Mucosa of stomach (tissue), 1 donor: Measurements from ENCODE around the gene SLCO3A1.

Experiments
- H3K27me3 ChIP-seq: one replicate; pipeline ENCODE4 v1.7.0; 2013; ENCODE audit warnings: mild to moderate bottlenecking, low read length; ENCODE audit not compliant: control insufficient read depth, insufficient read depth
- H3K36me3 ChIP-seq: one replicate; pipeline ENCODE4 v1.7.0; 2013; ENCODE audit warnings: low read length; ENCODE audit not compliant: control insufficient read depth, insufficient read depth
- H3K4me1 ChIP-seq: one replicate; pipeline ENCODE4 v1.7.0; 2013; ENCODE audit warnings: mild to moderate bottlenecking, low read length; ENCODE audit not compliant: control insufficient read depth, insufficient read depth
- H3K4me3 ChIP-seq: one replicate; pipeline ENCODE4 v1.7.0; 2013; ENCODE audit warnings: low read length
- H3K9ac ChIP-seq: one replicate; pipeline ENCODE4 v1.7.0; 2013; ENCODE audit warnings: mild to moderate bottlenecking, low read length, moderate library complexity
- H3K9me3 ChIP-seq: one replicate; pipeline ENCODE4 v1.7.0; 2013; ENCODE audit warnings: mild to moderate bottlenecking, low read length, moderate library complexity; ENCODE audit not compliant: control insufficient read depth
- donor health status: Pancreatic carcinoma.

Gene SLCO3A1

DNA sequence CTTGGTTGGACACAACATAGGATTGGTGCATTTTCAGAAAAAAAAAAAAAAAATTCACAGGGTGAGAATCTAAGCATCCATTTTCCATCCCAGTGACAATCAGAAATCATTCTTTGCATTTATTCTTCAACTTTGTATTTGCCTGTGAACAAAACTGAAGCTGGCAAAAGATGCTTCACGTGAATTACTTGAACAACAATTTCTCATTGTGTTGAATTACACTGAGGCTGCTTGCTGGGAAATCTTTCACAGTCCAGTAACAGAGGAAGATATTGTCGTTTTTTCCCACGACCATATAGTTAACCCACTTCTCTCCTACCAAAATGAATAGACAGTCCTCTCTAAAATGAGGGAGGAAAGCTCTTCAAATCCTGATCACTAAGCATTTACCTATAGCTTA lies 4.3 kb upstream of the SLCO3A1 start:
- H3K36me3 ChIP-seq = no peaks in the 10 kb centered on the region
- H3K4me1 ChIP-seq = peaks cover 13% of the 10 kb centered on the region
- H3K27me3 ChIP-seq = no peaks in the 10 kb centered on the region
- no peak overlapping the region for H3K9ac ChIP-seq
- no peaks in the 10 kb centered on the region for H3K9me3 ChIP-seq
- H3K4me3 ChIP-seq = no peak overlapping the region

DNA sequence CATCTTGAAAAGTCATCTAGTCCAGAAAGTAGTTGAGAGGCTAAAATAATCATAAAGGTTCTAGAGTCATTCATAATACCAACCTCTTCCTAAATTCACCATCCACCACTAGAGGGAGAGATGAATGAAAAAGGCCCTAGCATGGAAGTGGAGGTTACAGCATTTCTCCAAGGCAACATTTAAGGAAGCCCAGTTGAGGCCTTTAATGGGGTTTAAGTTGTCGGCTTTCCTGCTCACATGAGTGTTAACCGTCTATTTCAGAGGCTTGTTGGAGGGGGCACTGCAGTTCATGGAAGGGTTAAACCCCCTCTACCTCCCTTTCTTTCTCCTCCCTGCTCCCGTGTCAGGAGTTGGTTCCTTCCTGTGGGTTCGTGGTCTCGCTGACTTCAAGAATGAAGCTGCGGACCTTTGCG lies 3.8 kb upstream of the SLCO3A1 start:
- H3K9me3 ChIP-seq = no peaks in the 10 kb centered on the region
- peaks cover 13% of the 10 kb centered on the region for H3K4me1 ChIP-seq
- H3K36me3 ChIP-seq = no peaks in the 10 kb centered on the region
- H3K27me3 ChIP-seq = no peaks in the 10 kb centered on the region
- no peak overlapping the region for H3K4me3 ChIP-seq
- H3K9ac ChIP-seq = no peak overlapping the region

DNA sequence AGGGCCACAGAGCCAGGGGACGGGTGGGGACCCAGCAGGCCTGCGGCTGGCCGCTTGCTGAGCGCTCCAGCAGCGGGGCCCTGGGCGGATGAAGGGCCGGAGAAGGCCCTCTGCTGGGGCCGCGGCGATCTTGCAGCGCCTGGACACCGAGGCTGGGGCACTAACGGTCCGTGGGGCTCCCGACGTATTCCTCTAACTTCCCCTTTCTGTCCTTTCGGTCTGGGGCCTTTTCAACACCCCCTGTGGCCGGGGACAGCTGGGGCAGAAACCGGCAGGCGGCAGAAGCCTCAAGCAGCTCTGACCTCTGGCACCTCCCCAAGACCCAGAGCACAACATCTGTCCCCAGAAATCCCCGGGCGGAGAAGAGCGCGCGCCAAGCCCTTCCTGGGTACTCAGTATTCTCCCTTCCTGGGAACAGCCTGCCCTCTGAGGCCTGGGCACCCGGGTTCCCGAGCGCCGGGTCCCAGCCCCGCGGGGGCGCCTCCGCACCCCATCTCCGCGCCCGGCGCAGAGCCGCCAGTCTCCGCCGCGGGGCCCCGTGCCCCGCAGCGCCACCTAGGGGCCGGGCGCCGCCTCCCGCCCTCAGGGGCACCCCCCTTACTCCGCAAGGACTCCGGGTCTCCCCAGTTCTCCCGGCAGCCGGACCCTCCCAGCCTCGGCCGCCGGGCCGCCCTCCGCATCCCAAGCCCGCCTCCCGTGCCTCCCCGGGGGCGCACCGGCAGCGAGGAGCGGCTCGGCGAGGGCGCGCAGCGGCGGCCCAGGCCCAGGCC lies 582 bp upstream of the SLCO3A1 start:
- peak overlapping the region; percentile 52 for H3K4me3 ChIP-seq
- peaks cover 27% of the 10 kb centered on the region for H3K4me1 ChIP-seq
- H3K27me3 ChIP-seq = no peaks in the 10 kb centered on the region
- H3K9me3 ChIP-seq = no peaks in the 10 kb centered on the region
- no peaks in the 10 kb centered on the region for H3K36me3 ChIP-seq
- peak overlapping the region; percentile 77 for H3K9ac ChIP-seq

DNA sequence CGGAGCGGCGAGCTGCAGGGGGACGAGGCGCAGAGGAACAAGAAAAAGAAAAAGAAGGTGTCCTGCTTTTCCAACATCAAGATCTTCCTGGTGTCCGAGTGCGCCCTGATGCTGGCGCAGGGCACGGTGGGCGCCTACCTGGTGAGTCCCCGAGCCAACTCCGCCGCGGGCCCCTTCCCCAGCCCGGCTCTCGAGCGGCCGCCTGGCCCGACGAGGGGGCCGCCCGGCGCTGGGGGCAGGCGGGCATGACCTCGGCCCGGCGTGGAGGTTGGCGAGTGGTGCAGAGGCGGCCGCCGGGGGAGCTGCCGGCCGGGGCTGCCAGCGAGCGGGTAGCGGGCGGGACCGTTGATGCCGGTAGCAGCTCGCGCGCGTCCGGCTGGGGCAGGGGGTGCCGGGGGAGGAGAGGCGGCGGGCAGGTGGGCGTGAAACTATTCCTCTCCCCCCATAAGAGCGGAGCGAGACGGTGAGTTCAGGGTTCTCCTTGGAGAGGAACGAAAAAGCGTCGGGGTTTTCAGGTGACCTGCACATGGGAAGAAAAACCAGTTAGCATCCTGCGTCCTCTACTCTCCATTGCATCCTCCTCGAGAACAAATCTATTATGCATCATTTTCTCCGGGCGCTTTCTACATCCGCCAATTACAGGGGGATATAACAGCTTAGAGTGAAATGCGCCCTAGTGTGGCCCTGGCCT lies 585 bp downstream of the SLCO3A1 start:
- H3K4me1 ChIP-seq = peaks cover 27% of the 10 kb centered on the region
- H3K27me3 ChIP-seq = no peaks in the 10 kb centered on the region
- no peaks in the 10 kb centered on the region for H3K36me3 ChIP-seq
- no peaks in the 10 kb centered on the region for H3K9me3 ChIP-seq
- no peak overlapping the region for H3K4me3 ChIP-seq
- no peak overlapping the region for H3K9ac ChIP-seq

DNA sequence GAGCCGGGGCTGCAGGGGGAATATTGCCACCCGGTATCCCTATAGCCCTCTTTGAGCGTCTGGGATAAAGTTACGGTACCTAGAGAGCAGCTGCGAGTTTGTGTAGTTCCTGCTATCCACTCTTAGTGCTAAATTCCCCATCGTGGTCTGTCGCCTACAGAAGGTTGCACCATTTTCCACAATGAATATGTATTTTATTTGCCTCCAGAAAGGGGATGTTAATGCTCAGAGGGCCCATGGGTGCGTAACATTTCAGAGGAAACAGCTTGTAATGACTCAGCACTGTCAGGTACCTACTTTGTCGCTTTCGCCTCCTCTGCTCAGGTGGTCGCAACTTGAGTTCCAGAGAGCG lies 1.1 kb downstream of the SLCO3A1 start:
- Histone ChIP-seq H3K4me1 (peaks cover 27% of the 10 kb centered on the region), H3K36me3 (no peaks in the 10 kb centered on the region), H3K27me3 (no peaks in the 10 kb centered on the region), H3K9me3 (no peaks in the 10 kb centered on the region), H3K9ac (no peak overlapping the region), H3K4me3 (no peak overlapping the region)

DNA sequence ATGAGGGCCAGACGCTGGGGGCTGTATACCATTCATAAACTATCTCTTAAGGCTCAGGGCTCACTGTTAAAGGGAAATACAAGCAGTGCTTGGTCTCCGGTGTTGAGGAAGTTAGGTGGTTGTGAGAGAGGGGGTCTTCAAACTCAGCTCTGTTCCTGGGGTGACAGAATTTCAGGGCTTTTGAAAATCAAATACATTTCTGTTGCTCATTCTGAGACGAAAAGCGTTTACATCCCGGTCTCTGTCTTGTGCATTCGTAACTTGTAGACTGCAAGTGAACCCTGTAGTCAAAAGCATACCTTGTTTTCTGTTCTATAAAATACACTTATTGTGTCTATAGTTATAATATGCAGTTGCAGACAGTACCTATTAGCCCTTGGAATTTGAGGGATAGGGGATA lies 1.7 kb downstream of the SLCO3A1 start:
- no peak overlapping the region for H3K4me3 ChIP-seq
- H3K4me1 ChIP-seq = peaks cover 27% of the 10 kb centered on the region
- no peak overlapping the region for H3K9ac ChIP-seq
- H3K36me3 ChIP-seq = no peaks in the 10 kb centered on the region
- H3K27me3 ChIP-seq = no peaks in the 10 kb centered on the region
- no peaks in the 10 kb centered on the region for H3K9me3 ChIP-seq

DNA sequence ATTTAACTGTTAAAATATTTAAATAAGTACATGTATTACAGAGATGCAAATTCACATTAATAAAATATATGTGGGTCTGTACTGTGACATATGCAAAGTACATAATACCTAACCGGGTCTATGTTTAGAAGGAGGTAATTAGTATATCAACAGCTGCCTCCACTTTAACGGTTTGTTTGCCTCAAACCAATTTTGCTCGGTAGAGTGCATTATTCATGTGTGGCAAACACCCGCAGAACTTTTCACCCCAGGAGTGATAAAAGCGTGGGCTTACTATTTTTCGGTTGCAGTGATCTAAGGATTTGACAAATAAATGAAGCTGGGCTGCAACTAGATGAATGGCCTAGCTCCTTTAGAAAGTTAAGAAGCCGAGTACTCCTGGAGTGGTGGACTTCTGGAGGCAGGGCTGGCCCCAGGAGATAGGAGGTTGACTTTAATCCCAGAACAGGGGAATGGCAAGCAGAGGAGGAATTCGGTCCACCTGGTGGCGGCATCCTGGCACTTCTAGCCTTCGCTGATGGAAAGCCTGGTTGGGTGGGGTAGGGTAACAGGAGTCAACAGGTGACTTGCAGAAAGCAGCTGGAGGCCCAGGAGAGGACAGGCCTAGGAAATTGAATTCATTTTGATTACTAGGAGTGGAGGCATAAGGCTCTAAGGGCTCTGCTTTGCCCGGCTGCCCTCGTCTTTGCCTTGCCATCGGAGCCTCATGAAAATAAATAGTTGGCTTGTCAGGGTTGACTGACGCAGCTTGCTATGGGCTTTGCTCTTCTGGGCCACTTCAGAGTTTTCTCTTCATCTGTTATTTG lies 2.4 kb downstream of the SLCO3A1 start:
- no peak overlapping the region for H3K4me3 ChIP-seq
- no peak overlapping the region for H3K9ac ChIP-seq
- no peaks in the 10 kb centered on the region for H3K27me3 ChIP-seq
- H3K4me1 ChIP-seq = peaks cover 27% of the 10 kb centered on the region
- H3K36me3 ChIP-seq = no peaks in the 10 kb centered on the region
- no peaks in the 10 kb centered on the region for H3K9me3 ChIP-seq

DNA sequence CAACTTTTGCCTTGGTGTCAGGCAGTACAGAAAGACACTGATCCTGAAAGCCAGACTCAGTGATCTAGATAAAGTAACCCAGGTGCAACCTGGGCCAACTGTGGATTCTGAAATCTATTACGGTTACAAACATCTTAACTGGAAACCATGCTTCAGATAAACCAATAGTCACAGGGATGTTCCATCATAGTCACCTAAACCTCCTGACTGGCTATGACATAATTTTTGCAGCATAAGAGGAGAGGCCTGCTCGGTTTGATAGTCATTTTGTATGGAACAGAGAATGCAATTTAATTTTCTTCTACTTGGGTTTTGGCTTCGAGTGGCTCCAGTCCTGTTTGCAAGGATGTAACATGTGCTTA lies 3.7 kb downstream of the SLCO3A1 start:
- Histone ChIP-seq H3K4me3 (no peak overlapping the region), H3K4me1 (peaks cover 21% of the 10 kb centered on the region), H3K9me3 (no peaks in the 10 kb centered on the region), H3K27me3 (no peaks in the 10 kb centered on the region), H3K36me3 (no peaks in the 10 kb centered on the region), H3K9ac (no peak overlapping the region)

DNA sequence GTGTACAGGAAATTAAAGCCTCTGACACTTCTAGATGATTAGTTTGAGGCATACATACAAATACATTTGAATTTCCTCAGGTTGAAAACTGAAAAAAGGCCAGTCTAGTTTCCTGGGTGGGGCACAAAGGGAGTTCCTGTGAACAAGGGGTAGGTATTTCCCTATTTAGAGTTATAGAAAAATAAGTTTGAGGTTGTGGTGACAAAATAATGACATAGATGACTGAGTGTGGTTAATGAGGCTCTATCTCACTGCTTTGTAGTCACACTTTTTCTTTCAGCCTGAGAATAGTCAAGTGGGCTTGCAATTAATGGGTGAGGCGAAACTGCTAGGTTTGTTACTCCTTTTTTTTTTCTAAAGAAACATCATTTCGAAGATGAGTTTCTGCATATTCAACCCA lies 4.3 kb downstream of the SLCO3A1 start:
- no peak overlapping the region for H3K9ac ChIP-seq
- peaks cover 15% of the 10 kb centered on the region for H3K4me1 ChIP-seq
- no peak overlapping the region for H3K4me3 ChIP-seq
- no peaks in the 10 kb centered on the region for H3K9me3 ChIP-seq
- no peaks in the 10 kb centered on the region for H3K27me3 ChIP-seq
- no peaks in the 10 kb centered on the region for H3K36me3 ChIP-seq

DNA sequence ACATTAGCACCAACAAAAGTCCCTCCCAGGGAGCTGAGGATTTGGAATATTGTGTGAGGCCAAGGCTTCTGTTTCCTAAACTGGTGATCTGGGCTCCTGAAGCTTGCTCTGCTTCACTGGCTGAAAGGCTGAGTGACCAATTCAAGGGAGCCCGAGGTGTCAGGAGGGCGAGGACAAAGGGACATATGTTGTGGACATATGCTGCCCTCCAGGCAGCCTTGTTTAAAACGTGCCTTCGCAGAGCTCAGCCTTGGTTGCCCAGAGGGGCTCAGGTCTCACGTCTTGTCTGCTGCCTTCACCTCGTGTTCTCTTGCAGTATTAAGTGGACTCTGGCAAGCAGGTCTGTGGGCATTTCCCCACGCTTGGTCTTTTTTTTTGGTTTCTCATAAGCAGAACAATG lies 7.0 kb downstream of the SLCO3A1 start:
- peaks cover 26% of the 10 kb centered on the region for H3K4me1 ChIP-seq
- no peaks in the 10 kb centered on the region for H3K36me3 ChIP-seq
- no peaks in the 10 kb centered on the region for H3K27me3 ChIP-seq
- no peak overlapping the region for H3K9ac ChIP-seq
- no peaks in the 10 kb centered on the region for H3K9me3 ChIP-seq
- H3K4me3 ChIP-seq = no peak overlapping the region

DNA sequence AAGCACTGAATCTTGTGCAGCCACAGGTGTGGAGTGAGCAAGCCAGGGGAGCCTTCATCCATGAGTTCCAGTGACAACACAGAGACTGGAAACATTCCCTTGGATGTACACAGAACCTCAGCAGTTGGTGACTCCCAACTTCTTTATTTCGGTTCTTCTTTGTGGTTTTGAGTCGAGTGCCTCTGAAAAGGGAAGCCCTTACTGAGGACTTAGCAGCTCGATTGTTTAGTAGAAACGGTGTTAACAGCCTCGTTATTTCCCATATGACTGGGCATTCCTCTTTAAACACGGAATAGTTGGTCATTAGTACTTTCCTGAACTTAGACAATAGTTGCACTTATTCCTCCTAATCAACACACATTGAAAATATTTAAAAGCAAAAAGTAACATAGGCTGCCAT lies 7.7 kb downstream of the SLCO3A1 start:
- Histone ChIP-seq H3K36me3 (no peaks in the 10 kb centered on the region), H3K9ac (no peak overlapping the region), H3K9me3 (no peaks in the 10 kb centered on the region), H3K4me3 (no peak overlapping the region), H3K4me1 (peaks cover 28% of the 10 kb centered on the region), H3K27me3 (no peaks in the 10 kb centered on the region)

DNA sequence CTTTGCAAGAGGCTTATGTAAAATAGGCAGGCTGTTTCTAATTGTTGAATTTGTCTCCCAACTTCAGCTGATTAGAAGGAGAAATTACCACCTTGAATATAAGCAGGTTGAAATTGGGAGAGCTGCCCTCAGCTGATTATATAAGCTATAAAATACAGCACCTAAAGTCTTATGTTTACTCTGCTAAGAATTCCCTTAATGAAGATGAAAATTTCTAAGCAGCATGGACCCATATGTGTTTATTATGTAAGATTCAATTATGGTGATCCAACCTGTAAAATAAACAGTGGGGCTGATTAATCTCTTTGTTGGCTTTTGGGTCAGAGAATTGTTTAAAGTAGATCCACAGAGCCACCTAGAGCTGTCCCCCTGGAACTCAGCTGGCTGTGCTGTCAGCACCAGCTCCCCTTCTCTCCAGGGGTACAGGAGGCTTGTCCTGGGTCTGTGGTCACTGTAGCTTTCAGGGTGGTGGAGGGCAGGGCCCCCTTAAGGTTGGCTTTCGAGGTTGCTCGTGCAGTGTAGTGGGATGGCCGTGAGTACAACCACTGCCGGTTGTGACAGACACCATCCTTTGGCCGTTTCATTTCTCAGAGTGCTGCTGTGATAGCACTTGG lies 9.5 kb downstream of the SLCO3A1 start:
- Histone ChIP-seq H3K9me3 (no peaks in the 10 kb centered on the region), H3K36me3 (no peaks in the 10 kb centered on the region), H3K27me3 (no peaks in the 10 kb centered on the region), H3K4me3 (no peak overlapping the region), H3K9ac (no peak overlapping the region), H3K4me1 (peaks cover 37% of the 10 kb centered on the region)
